ENCODE measurements around the gene MGST2. TPM values are rescaled to one million over a fixed set of nuclear protein-coding genes. Genes with fewer than 3 reads are reported as not detected.
A peak's percentile ranks its signal among the peaks of the same experiment; 100 is the strongest.

Gene MGST2
- total RNA-seq, 1 donor from 2014 or later, result 43.2 TPM

DNA sequence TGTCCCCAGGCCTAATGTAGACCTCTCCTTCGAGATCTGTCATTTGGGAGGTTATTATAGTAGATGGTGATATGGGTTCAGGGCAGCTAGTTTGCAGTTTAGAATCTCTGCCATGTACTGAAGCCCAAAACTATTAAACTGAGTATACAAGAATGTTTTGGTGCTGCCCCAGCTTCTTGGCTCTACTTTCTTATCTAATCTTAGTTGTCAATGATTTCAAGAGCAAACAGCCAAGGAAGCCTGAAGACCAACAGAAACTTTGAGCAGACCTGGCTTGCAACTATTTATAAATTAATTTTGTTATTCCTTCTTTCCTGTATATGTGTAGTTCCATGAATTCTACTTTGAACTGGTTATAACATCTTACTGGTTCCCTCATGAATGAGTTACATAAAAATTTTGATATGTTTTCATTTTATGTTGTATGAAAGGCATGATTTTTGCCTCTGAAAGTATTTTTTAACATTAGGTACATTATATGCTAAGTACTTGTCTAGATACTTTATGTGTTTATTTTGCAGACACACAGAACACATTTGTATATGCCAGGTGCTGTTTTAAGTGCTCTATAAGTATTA is 2.0 kb upstream of the MGST2 start:
- peaks cover 40% of the 10 kb centered on the region for H3K4me1 Mint-ChIP-seq (ENCODE audit: unreplicated experiment)
- TF ChIP-seq, protein P1, sequence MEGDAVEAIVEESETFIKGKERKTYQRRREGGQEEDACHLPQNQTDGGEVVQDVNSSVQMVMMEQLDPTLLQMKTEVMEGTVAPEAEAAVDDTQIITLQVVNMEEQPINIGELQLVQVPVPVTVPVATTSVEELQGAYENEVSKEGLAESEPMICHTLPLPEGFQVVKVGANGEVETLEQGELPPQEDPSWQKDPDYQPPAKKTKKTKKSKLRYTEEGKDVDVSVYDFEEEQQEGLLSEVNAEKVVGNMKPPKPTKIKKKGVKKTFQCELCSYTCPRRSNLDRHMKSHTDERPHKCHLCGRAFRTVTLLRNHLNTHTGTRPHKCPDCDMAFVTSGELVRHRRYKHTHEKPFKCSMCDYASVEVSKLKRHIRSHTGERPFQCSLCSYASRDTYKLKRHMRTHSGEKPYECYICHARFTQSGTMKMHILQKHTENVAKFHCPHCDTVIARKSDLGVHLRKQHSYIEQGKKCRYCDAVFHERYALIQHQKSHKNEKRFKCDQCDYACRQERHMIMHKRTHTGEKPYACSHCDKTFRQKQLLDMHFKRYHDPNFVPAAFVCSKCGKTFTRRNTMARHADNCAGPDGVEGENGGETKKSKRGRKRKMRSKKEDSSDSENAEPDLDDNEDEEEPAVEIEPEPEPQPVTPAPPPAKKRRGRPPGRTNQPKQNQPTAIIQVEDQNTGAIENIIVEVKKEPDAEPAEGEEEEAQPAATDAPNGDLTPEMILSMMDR (conservative IDR thresholded peaks at IDR 0.05), result no peak
- no peaks in the 10 kb centered on the region for H3K27me3 Mint-ChIP-seq
- peaks cover under 1% of the 10 kb centered on the region for H3K36me3 Mint-ChIP-seq
- no peaks in the 10 kb centered on the region for H3K9me3 Mint-ChIP-seq
- H3K27ac Mint-ChIP-seq, result peak overlapping the region; percentile 10
- no peak for DNase-seq (ENCODE audit: extremely low spot score, unreplicated experiment)
- H3K4me3 Mint-ChIP-seq, result peak overlapping the region; percentile 37

DNA sequence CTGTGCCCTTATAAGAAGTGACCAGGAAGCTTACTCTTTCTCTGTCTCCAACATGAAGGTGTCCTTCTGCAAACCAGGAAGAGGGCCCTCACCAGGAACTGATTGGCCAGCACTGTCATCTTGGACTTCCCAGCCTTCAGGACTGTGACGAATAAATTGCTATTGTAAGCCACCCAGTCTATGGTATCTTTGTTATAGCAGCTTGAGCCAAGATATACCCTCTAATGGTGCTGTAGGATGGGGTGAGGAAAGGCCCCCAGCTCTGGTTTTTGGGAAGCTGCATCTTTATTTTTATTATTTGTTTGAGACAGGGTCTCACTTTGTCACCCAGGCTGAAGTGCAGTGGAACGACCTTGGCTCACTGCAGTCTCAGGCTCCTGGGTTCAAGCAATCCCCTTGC is 1.2 kb upstream of the MGST2 start:
- Mint-ChIP-seq H3K27ac (peak overlapping the region; percentile 10), H3K4me3 (peak overlapping the region; percentile 37), H3K36me3 (peaks cover 3% of the 10 kb centered on the region), H3K4me1 (ENCODE audit: unreplicated experiment) (peaks cover 44% of the 10 kb centered on the region), H3K9me3 (peaks cover under 1% of the 10 kb centered on the region), H3K27me3 (no peaks in the 10 kb centered on the region)
- TF ChIP-seq, protein P1 (conservative IDR thresholded peaks at IDR 0.05), result no peak
- DNase-seq (ENCODE audit: extremely low spot score, unreplicated experiment), result no peak

DNA sequence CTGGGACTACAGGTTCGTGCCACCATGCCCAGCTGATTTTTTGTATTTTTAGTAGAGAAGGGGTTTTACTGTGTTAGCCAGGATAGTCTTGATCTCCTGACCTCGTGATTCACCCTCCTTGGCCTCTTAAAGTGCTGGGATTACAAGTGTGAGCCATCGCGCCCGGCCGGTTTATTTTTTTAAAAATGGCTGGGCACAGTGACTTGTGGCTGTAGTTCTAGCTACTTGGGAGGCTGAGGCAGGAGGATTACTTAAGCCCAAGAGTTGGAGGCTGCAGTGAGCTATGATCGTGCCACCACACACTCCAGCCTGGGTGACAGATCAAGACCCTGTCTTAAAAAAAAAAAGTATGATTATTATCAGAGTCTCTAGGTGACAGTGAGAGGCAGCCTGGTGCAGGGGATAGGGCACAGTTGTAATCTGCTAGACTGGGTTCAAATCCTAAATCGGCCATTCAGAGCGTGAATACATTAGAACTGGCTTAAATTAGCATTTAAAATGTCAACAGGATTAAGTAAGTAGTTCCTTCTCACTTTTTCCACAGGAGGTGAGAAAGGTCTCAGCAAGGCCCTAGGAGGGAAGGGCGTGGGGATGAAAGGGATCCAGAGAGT is 435 bp upstream of the MGST2 start:
- Mint-ChIP-seq H3K27ac (peak overlapping the region; percentile 92), H3K4me3 (peak overlapping the region; percentile 90), H3K4me1 (ENCODE audit: unreplicated experiment) (peaks cover 48% of the 10 kb centered on the region), H3K9me3 (peaks cover 6% of the 10 kb centered on the region), H3K27me3 (no peaks in the 10 kb centered on the region), H3K36me3 (peaks cover 10% of the 10 kb centered on the region)
- no peak for DNase-seq (ENCODE audit: extremely low spot score, unreplicated experiment)
- TF ChIP-seq, protein P1 (conservative IDR thresholded peaks at IDR 0.05), result no peak

DNA sequence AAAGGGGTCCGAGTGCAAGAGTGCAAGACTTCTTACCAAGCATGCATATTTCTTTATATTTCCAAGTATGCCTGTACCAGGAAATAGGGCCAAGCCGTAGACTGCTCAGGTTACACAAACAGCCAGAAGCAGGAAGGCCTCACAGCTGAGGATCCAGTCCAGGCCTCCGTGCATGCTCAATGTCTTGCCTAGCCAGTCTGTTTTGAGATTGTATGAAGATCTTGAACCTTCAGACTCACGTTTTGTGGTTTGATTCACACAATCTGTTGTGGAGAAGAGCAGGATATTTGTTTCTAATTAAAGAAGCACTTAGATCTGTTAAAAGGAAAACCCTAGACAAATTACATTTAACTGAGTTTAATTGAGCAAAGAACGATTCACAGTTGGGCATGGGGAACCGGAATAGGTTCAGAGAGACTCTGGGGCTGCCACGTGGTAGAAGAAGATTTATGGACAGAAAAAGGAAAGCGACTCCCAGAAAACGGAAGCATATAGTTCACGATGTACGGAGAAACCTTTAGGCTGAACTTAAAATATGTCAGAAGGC is 1.2 kb downstream of the MGST2 start:
- no peaks in the 10 kb centered on the region for H3K27me3 Mint-ChIP-seq
- no peak for DNase-seq (ENCODE audit: extremely low spot score, unreplicated experiment)
- peak overlapping the region; percentile 90 for H3K4me3 Mint-ChIP-seq
- TF ChIP-seq, protein P1 (conservative IDR thresholded peaks at IDR 0.05), result no peak
- H3K4me1 Mint-ChIP-seq (ENCODE audit: unreplicated experiment), result peaks cover 43% of the 10 kb centered on the region
- H3K9me3 Mint-ChIP-seq, result peaks cover 6% of the 10 kb centered on the region
- H3K27ac Mint-ChIP-seq, result peak overlapping the region; percentile 92
- peaks cover 12% of the 10 kb centered on the region for H3K36me3 Mint-ChIP-seq

DNA sequence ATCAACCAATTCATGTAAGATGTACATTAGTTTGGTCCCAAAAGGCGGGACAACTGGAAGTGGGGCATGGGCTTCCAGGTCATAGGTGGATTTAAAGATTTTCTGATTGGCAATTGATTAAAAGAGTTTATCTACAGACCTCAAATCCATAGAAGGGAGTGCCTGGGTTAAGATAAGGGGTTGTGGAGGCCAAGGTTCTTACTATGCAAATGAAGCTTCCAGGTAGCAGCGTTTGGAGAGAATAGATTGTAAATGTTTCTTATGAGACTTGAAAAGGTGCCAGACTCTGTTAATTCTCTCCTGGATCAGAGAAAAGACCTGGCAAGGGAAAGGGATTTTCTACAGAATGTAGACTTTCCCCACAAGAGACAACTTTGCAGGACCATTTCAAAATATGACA is 2.4 kb downstream of the MGST2 start:
- TF ChIP-seq, protein P1 (conservative IDR thresholded peaks at IDR 0.05), result no peak
- H3K4me3 Mint-ChIP-seq, result peak overlapping the region; percentile 90
- H3K4me1 Mint-ChIP-seq (ENCODE audit: unreplicated experiment), result peaks cover 43% of the 10 kb centered on the region
- DNase-seq (ENCODE audit: extremely low spot score, unreplicated experiment), result no peak
- H3K9me3 Mint-ChIP-seq, result peaks cover 6% of the 10 kb centered on the region
- no peaks in the 10 kb centered on the region for H3K27me3 Mint-ChIP-seq
- peak overlapping the region; percentile 92 for H3K27ac Mint-ChIP-seq
- H3K36me3 Mint-ChIP-seq, result peaks cover 12% of the 10 kb centered on the region

All from type B pancreatic cell (in vitro differentiated cells).